ENCODE results near the gene C6.

DNA sequence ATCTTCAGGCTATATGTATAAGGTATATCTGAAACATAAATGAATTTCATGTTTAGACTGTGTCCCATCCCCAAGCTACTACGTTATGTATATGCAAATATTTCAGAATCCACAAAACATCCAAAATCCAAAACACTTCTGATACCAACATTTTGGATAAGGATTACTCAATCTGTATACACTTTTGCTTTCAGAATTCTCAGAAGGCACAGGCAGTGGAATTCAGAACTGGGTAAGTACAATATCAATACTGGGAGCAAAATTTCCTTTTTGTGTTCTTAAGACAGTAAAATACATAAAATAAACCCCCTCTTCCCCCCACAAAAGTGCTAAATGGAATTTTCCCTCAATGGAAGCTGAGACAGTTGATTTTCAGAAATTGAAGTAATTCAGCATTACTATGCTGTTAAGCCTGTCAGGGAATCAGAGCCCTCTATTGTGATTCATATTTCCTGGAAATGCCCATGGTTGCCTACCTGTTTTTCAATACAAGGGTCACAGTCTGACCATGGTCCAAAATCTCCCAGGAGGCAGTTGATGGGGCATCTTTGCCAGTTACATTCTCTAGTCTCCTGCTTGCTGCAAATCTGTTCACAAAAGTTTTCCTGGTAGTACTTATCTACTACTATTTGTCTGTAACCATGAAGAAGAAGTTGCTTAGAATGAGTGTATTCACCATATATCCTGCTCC, 12.1 kb downstream of the C6 start:
- TF ChIP-seq, protein P1, sequence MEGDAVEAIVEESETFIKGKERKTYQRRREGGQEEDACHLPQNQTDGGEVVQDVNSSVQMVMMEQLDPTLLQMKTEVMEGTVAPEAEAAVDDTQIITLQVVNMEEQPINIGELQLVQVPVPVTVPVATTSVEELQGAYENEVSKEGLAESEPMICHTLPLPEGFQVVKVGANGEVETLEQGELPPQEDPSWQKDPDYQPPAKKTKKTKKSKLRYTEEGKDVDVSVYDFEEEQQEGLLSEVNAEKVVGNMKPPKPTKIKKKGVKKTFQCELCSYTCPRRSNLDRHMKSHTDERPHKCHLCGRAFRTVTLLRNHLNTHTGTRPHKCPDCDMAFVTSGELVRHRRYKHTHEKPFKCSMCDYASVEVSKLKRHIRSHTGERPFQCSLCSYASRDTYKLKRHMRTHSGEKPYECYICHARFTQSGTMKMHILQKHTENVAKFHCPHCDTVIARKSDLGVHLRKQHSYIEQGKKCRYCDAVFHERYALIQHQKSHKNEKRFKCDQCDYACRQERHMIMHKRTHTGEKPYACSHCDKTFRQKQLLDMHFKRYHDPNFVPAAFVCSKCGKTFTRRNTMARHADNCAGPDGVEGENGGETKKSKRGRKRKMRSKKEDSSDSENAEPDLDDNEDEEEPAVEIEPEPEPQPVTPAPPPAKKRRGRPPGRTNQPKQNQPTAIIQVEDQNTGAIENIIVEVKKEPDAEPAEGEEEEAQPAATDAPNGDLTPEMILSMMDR (IDR thresholded peaks at IDR 0.05): no peak
- no peak for TF ChIP-seq POLR2AphosphoS5 (IDR thresholded peaks at IDR 0.05)
